Adrenal gland (tissue), 12 donors: ENCODE results near the gene TPD52L2. TPM values are rescaled to one million over a fixed set of nuclear protein-coding genes. Genes with fewer than 3 reads are reported as not detected.
"Not testable (repeated sequence)": the region's sequence is repeated elsewhere in the genome, so short reads cannot be mapped to it uniquely, and the experiment has no call there.

Experiments used
- DNase-seq, 7 donors: peaks; one replicate each; pipeline ENCODE4 v3.0.0-alpha.2; 2019 to 2020
- H3K27ac ChIP-seq, 5 donors: fragments of 200-600 bp; sonication (generic) in 4 of 5; 1 replicate in 3 of 5; 2 replicates in 2 of 5; pipeline versions ENCODE4 v1.5.1 to v1.8.0; 2016 to 2020; ENCODE audit warnings: mild to moderate bottlenecking in 1 of 5
- H3K27me3 ChIP-seq: fragments of 200-600 bp; 2 replicates; pipeline ENCODE4 v1.8.0; 2021
- H3K36me3 ChIP-seq, 2 donors: fragments of 200-600 bp; replicated peaks in 1 of 2; 1 replicate in 1 of 2; 2 replicates in 1 of 2; pipeline versions ENCODE4 v1.5.1 to v1.8.0; 2018 to 2022
- H3K4me1 ChIP-seq, 2 donors: fragments of 200-600 bp; replicated peaks in 1 of 2; 1 replicate in 1 of 2; 2 replicates in 1 of 2; pipeline versions ENCODE4 v1.5.1 to v1.8.0; 2018 to 2021
- H3K4me3 ChIP-seq, 4 donors: fragments of 200-600 bp; sonication (generic) in 3 of 4; one replicate each; pipeline ENCODE4 v1.5.1; 2016 to 2018
- H3K9me3 ChIP-seq, 3 donors: fragments of 200-600 bp; sonication (generic) in 1 of 3; replicated peaks in 1 of 3; 1 replicate in 2 of 3; 2 replicates in 1 of 3; pipeline versions ENCODE4 v1.5.1 to v1.8.0; 2016 to 2021
- POLR2A ChIP-seq, 2 donors: fragments of 450-650 bp; IDR thresholded peaks; one replicate each; pipeline ENCODE4 v1.6.1; 2017; ENCODE audit warnings: antibody characterized with exemption in 2 of 2, mild to moderate bottlenecking in 2 of 2, moderate library complexity in 1 of 2
- WGBS, 4 donors: extraction: QIAGEN DNeasy Blood & Tissue Kit in 2 of 4; methylation state at CpG; one replicate each; pipeline versions ENCODE4 v1.1.5 to v1.1.7; 2013 to 2017; 5-methylcytosine and 5-hydroxymethylcytosine counted together
- intact Hi-C, 2 donors: fragments of 100-400 bp; cut with DNase I; formaldehyde crosslinking; loops; one replicate each; pipeline versions ENCODE4 v1.14.1 to v1.15.0; 2022 to 2023
- polyA plus RNA-seq, 3 donors: library from polyadenylated mRNA; stranded (reverse); fragments of 200-250 nt in 2 of 3; fragments of 350-450 nt in 1 of 3; fragmentation: Illumina TruSeq in 1 of 3; extraction: RNeasy Lipid Tissue Mini Kit (QIAGEN cat#74804) in 1 of 3; gene quantifications; one replicate each; pipeline ENCODE4 v1.2.3, GENCODE V29; 2013 to 2014
- total RNA-seq, 9 donors: library from RNA; depleted of rRNA in 4 of 9; stranded (reverse); fragments of >200 nt in 4 of 9; fragments of 120-200 nt in 1 of 9; fragmentation: NEBNext Ultra II Directional in 1 of 9; extraction: Animal tissue kit (Norgen Biotek cat#: 25700) in 1 of 9; gene quantifications; one replicate each; pipeline versions ENCODE4 v1.1.0 to v1.2.4, GENCODE V29; 2013 to 2023
- TF ChIP-seq, protein P1 (sequence below), 6 experiments: fragments of 450-650 bp in 4 of 6; fragments of 200-600 bp in 2 of 6; sonication (generic) in 1 of 6; IDR thresholded peaks; 1 replicate in 5 of 6; 2 replicates in 1 of 6; pipeline versions ENCODE4 v1.5.1 to v1.8.0; 2016 to 2021; ENCODE audit warnings: antibody characterized with exemption in 6 of 6, mild to moderate bottlenecking in 2 of 6, moderate library complexity in 1 of 6
- donor health status: healthy with polysubstance abuse.
- donor health status: Bipolar disorder and iron deficiency.
- donor health status: DM: yes; HTN: yes; CAD: no.
- donor health status: DM: no; HTN: no; CAD: no.
- donor health status: DM: no; HTN: no; CAD: no.
- donor health status: DM: yes; HTN: yes; CAD: no.

Gene TPD52L2
- total and polyA plus RNA-seq, 12 donors, result 81.9 to 125 (median 112) TPM

DNA sequence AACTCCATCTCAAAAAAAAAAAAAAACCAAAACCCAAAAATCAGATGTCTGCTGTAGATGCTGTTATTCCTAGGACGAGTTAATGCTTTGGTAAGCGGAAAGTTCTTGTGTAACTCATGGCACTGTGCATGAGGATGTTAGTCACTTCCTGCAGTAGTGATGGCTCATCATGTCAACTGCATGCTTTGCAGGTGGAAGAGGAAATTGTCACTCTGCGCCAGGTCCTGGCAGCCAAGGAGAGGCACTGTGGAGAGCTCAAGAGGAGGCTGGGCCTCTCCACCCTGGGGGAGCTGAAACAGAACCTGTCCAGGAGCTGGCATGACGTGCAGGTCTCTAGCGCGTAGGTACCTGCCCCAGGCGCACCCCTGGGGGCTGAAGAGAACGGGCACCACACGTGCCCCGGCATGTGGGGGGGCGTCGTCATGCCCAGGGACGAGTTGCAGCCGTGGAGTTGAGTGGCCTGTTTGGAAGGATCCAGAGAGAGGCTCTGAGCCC, 8.5 kb downstream of the TPD52L2 start:
- WGBS, 4 donors, result 66 to 73% (median 69%) methylated on average over 10 to 14 of the region's 14 CpGs
- peak in 1 of 2 donors; percentile 37 for TF ChIP-seq POLR2A (IDR thresholded peaks at IDR 0.05)
- TF ChIP-seq, protein P1, sequence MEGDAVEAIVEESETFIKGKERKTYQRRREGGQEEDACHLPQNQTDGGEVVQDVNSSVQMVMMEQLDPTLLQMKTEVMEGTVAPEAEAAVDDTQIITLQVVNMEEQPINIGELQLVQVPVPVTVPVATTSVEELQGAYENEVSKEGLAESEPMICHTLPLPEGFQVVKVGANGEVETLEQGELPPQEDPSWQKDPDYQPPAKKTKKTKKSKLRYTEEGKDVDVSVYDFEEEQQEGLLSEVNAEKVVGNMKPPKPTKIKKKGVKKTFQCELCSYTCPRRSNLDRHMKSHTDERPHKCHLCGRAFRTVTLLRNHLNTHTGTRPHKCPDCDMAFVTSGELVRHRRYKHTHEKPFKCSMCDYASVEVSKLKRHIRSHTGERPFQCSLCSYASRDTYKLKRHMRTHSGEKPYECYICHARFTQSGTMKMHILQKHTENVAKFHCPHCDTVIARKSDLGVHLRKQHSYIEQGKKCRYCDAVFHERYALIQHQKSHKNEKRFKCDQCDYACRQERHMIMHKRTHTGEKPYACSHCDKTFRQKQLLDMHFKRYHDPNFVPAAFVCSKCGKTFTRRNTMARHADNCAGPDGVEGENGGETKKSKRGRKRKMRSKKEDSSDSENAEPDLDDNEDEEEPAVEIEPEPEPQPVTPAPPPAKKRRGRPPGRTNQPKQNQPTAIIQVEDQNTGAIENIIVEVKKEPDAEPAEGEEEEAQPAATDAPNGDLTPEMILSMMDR (IDR thresholded peaks at IDR 0.05), result no peak
- Histone ChIP-seq H3K4me1 (peaks cover 0 to 10% of the 10 kb centered on the region in 2 donors), H3K27me3 (no peaks in the 10 kb centered on the region), H3K27ac (peak overlapping the region; percentile 45 to 92 (median 66)), H3K9me3 (no peaks in the 10 kb centered on the region), H3K4me3 (no peak overlapping the region), H3K36me3 (peaks cover 0 to 98% of the 10 kb centered on the region in 2 donors)
- peak in 6 of 7 donors; percentile 44 to 82 (median 66) for DNase-seq
- intact Hi-C loops, result no loop called here

DNA sequence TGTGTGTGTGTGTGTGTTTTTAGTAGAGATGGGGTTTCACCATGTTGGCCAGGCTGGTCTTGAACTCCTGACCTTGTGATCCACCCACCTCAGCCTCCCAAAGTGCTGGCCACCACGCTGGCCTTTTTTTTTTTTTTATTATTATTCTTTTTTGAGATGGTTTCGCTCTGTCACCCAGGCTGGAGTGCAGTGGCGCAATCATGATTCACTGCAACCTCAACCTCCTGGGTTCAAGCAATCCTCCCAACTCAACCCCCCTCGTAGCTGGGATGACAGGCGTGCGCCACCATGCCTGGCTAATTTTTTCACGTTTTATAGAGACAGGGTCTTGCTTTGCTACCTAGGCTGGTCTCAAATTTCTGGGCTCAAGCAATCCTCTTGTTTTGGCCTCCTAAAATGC, 9.2 kb downstream of the TPD52L2 start:
- WGBS, 4 donors, result 75 to 93% (median 78%) methylated on average over 7 of the region's 7 CpGs
- H3K27ac ChIP-seq, result peak overlapping the region in 1 of 5 donors; percentile 91
- H3K27me3 ChIP-seq, result not testable (repeated sequence)

DNA sequence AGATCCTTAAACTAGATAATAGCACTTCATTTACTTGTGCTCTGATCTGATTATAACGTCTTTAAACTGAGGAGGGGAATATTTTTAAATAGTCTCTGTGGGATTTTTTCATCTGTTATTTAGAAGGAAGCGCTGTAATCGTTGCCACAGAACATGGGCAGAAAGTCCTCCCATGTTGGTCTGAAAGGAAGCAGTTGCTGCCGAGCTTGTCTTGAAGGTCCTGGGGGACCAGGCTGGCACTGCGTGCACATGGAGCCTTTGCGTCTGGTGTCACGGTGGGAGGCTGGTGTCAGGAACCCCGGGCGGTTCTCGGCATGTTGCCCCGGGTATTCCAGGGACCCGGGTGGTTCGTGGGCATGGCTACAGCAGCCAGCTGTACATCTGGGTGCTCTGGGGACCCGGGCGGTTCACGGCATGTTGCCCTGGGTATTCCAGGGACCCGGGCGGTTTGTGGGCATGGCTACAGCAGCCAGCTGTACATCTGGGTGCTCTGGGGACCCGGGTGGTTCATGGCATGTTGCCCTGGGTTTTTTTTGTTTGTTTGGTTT, 11.5 kb downstream of the TPD52L2 start:
- Histone ChIP-seq H3K27ac (no peak overlapping the region), H3K36me3 (peaks cover 0 to 86% of the 10 kb centered on the region in 2 donors), H3K4me3 (no peak overlapping the region), H3K27me3 (no peaks in the 10 kb centered on the region), H3K4me1 (peaks cover 0 to 10% of the 10 kb centered on the region in 2 donors), H3K9me3 (no peaks in the 10 kb centered on the region)
- TF ChIP-seq POLR2A (IDR thresholded peaks at IDR 0.05), result no peak
- TF ChIP-seq, protein P1 (IDR thresholded peaks at IDR 0.05), result no peak
- intact Hi-C loops, result no loop called here
- DNase-seq, result no peak
- 88 to 90% (median 89%) methylated on average over 14 to 19 of the region's 19 CpGs for WGBS, 4 donors

More for the DNA sequence above, 9.2 kb downstream of the TPD52L2 start:
- H3K4me1 ChIP-seq, H3K9me3 ChIP-seq, H3K4me3 ChIP-seq, intact Hi-C loops, DNase-seq: not testable (repeated sequence)
- H3K36me3 ChIP-seq, result peaks cover 0 to 98% of the 10 kb centered on the region in 2 donors

DNA sequence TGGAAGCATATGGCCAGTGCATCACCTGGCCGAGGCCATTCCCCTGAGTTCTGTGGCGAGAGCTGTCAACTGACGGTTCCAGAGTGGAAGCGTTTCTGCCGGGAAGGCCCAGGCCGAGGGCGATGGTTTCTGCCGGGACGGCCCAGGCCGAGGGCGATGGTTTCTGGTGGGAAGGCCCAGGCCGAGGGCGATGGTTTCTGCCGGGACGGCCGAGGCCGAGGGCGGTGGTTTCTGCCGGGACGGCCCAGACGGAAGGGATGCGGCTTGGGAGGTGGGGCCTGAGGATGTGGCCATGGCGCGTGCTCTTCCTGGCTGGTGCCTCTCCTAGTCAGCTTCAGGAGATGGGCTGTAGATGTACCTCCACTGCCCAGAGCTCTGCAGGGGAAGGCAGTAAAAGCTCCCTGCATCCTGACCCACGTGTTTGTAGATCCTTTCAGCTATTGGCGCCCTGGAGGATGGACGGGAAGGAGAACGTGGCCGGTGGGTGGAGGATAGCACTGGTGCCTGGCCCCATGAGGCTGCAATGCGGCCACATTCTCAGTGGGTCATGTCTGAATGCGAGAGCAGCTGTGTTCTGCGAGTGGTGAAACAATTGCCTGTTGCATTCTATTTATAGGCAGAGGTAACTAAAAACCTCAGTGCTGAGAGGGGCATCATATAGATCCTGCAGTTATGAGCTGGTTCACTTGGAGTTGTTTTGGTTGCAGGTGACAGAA, 12.8 kb downstream of the TPD52L2 start:
- Histone ChIP-seq H3K4me3 (no peak overlapping the region), H3K36me3 (peaks cover 0 to 82% of the 10 kb centered on the region in 2 donors), H3K4me1 (peaks cover 0 to 4% of the 10 kb centered on the region in 2 donors), H3K27ac (no peak overlapping the region), H3K9me3 (no peaks in the 10 kb centered on the region), H3K27me3 (no peaks in the 10 kb centered on the region)
- DNase-seq, result no peak
- 85 to 91% (median 88%) methylated on average over 28 to 32 of the region's 32 CpGs for WGBS, 4 donors
- intact Hi-C loops, result no loop called here
- TF ChIP-seq POLR2A (IDR thresholded peaks at IDR 0.05), result no peak
- TF ChIP-seq, protein P1 (IDR thresholded peaks at IDR 0.05), result no peak
